H9 (cell line): ENCODE results near the gene EFTUD2. TPM values are rescaled to one million over a fixed set of nuclear protein-coding genes. Genes with fewer than 3 reads are reported as not detected.

Experiments used
- DNase-seq: peaks from one replicate; pipeline ENCODE4 v3.0.0-alpha.2; 2017
- H2AFZ ChIP-seq: one replicate; pipeline ENCODE4 v1.6.1; 2013; ENCODE audit warnings: mild to moderate bottlenecking, low read length, control low read depth, moderate library complexity
- H2AK5ac ChIP-seq: 2 replicates; pipeline ENCODE4 v1.6.1; 2013; ENCODE audit warnings: low read length, control low read depth, mixed read lengths; ENCODE audit not compliant: insufficient read length
- H2BK120ac ChIP-seq: one replicate; pipeline ENCODE4 v1.6.1; 2013; ENCODE audit warnings: low read depth, mild to moderate bottlenecking, low read length, control low read depth, inconsistent platforms; ENCODE audit not compliant: poor library complexity, severe bottlenecking
- H2BK12ac ChIP-seq: 2 replicates; pipeline ENCODE4 v1.6.1; 2013; ENCODE audit warnings: low read length, control low read depth, mixed read lengths, low read depth; ENCODE audit not compliant: insufficient read length
- H2BK15ac ChIP-seq: 2 replicates; pipeline ENCODE4 v1.6.1; 2013; ENCODE audit warnings: low read depth, low read length, control low read depth
- H2BK20ac ChIP-seq: one replicate; pipeline ENCODE4 v1.6.1; 2013; ENCODE audit warnings: low read depth, mild to moderate bottlenecking, low read length, control low read depth, inconsistent platforms; ENCODE audit not compliant: poor library complexity, severe bottlenecking
- H2BK5ac ChIP-seq: 2 replicates; pipeline ENCODE4 v1.6.1; 2013; ENCODE audit warnings: low read length, control low read depth, mixed read lengths; ENCODE audit not compliant: insufficient read length
- H3K14ac ChIP-seq: 2 replicates; pipeline ENCODE4 v1.6.1; 2013; ENCODE audit warnings: low read length, control low read depth; ENCODE audit not compliant: insufficient read depth
- H3K18ac ChIP-seq: 2 replicates; pipeline ENCODE4 v1.6.1; 2013; ENCODE audit warnings: low read depth, mild to moderate bottlenecking, mixed read lengths, low read length, control low read depth; ENCODE audit not compliant: insufficient read length
- H3K23ac ChIP-seq: 2 replicates; pipeline ENCODE4 v1.6.1; 2013; ENCODE audit warnings: low read length, control low read depth, mixed read lengths, low read depth; ENCODE audit not compliant: insufficient read length
- H3K23me2 ChIP-seq: 2 replicates; pipeline ENCODE4 v1.6.1; 2013; ENCODE audit warnings: low read depth, mild to moderate bottlenecking, mixed read lengths, low read length, control low read depth; ENCODE audit not compliant: insufficient read length, poor library complexity, severe bottlenecking
- H3K27ac ChIP-seq: 2 replicates; pipeline ENCODE4 v1.5.1; 2013; ENCODE audit warnings: low read length, control low read depth, mixed read lengths, low read depth; ENCODE audit not compliant: insufficient read length
- H3K27me3 ChIP-seq: 2 replicates; pipeline ENCODE4 v1.6.1; 2013; ENCODE audit warnings: low read length, control low read depth, inconsistent platforms; ENCODE audit not compliant: insufficient read depth
- H3K4ac ChIP-seq: 2 replicates; pipeline ENCODE4 v1.6.1; 2013; ENCODE audit warnings: low read depth, mild to moderate bottlenecking, control low read depth, inconsistent platforms, low read length, moderate library complexity
- H3K4me1 ChIP-seq: 2 replicates; pipeline ENCODE4 v1.6.1; 2013; ENCODE audit warnings: low read length, control low read depth, inconsistent platforms; ENCODE audit not compliant: insufficient read depth
- H3K4me2 ChIP-seq: 2 replicates; pipeline ENCODE4 v1.6.1; 2013; ENCODE audit warnings: low read length, control low read depth, mixed read lengths; ENCODE audit not compliant: insufficient read length, insufficient read depth
- H3K56ac ChIP-seq: 2 replicates; pipeline ENCODE4 v1.6.1; 2013; ENCODE audit warnings: low read depth, mild to moderate bottlenecking, mixed read lengths, low read length, control low read depth; ENCODE audit not compliant: insufficient read length
- H3K79me1 ChIP-seq: 2 replicates; pipeline ENCODE4 v1.6.1; 2013; ENCODE audit warnings: low read depth, mild to moderate bottlenecking, moderate library complexity, low read length, control low read depth, inconsistent platforms; ENCODE audit not compliant: insufficient read depth, poor library complexity, severe bottlenecking
- H3K79me2 ChIP-seq: 2 replicates; pipeline ENCODE4 v1.6.1; 2013; ENCODE audit warnings: low read length, control low read depth, inconsistent platforms; ENCODE audit not compliant: insufficient read depth
- H3K9ac ChIP-seq: 2 replicates; pipeline ENCODE4 v1.6.1; 2013; ENCODE audit warnings: low read length, control low read depth, mixed read lengths; ENCODE audit not compliant: insufficient read length; ENCODE audit errors: extremely low read depth
- H3K9me3 ChIP-seq: one replicate; pipeline ENCODE4 v1.6.1; 2013; ENCODE audit warnings: low read depth, low read length, inconsistent platforms; ENCODE audit not compliant: control insufficient read depth
- H3T11ph ChIP-seq: one replicate; pipeline ENCODE4 v1.6.1; 2013; ENCODE audit warnings: mild to moderate bottlenecking, low read length, control low read depth, inconsistent platforms
- H4K20me1 ChIP-seq: one replicate; pipeline ENCODE4 v1.6.1; 2013; ENCODE audit not compliant: control insufficient read depth, insufficient read length, insufficient read depth
- H4K5ac ChIP-seq: 2 replicates; pipeline ENCODE4 v1.6.1; 2013; ENCODE audit warnings: low read depth, mild to moderate bottlenecking, mixed read lengths, low read length, control low read depth; ENCODE audit not compliant: insufficient read length
- H4K8ac ChIP-seq: replicated peaks from 2 replicates; pipeline ENCODE4 v1.6.1; 2013; ENCODE audit warnings: low read length, control low read depth, mixed read lengths, low read depth; ENCODE audit not compliant: insufficient read length
- H4K91ac ChIP-seq: 2 replicates; pipeline ENCODE4 v1.6.1; 2013; ENCODE audit warnings: low read depth, mild to moderate bottlenecking, moderate library complexity, mixed read lengths, low read length, control low read depth; ENCODE audit not compliant: insufficient read length
- H3K27ac Mint-ChIP-seq, 3 experiments: 2 replicates in 2 of 3; 3 replicates in 1 of 3; pipeline ENCODE4 v1.8.0; 2020 to 2021; ENCODE audit warnings: mixed read lengths in 3 of 3, mild to moderate bottlenecking in 1 of 3, moderate library complexity in 1 of 3
- H3K27me3 Mint-ChIP-seq: 2 replicates; pipeline ENCODE4 v1.8.0; 2021; ENCODE audit warnings: low read depth, mild to moderate bottlenecking, moderate library complexity, mixed read lengths
- H3K36me3 Mint-ChIP-seq, 3 experiments: 2 replicates in 2 of 3; 3 replicates in 1 of 3; pipeline ENCODE4 v1.8.0; 2020 to 2021; ENCODE audit warnings: low read depth in 3 of 3, mixed read lengths in 3 of 3; ENCODE audit not compliant: insufficient read depth in 1 of 3
- H3K4me1 Mint-ChIP-seq, 2 experiments: 2 replicates each; pipeline ENCODE4 v1.8.0; 2020; ENCODE audit warnings: mixed read lengths in 2 of 2
- H3K4me3 Mint-ChIP-seq, 2 experiments: 2 replicates in 1 of 2; 3 replicates in 1 of 2; pipeline ENCODE4 v1.8.0; 2020 to 2021; ENCODE audit warnings: mild to moderate bottlenecking in 2 of 2, mixed read lengths in 2 of 2, moderate library complexity in 1 of 2
- H3K9me3 Mint-ChIP-seq, 2 experiments: 2 replicates in 1 of 2; 3 replicates in 1 of 2; pipeline ENCODE4 v1.8.0; 2020; ENCODE audit warnings: mild to moderate bottlenecking in 2 of 2, mixed read lengths in 2 of 2, moderate library complexity in 1 of 2
- WGBS: extraction: QIAGEN DNeasy Blood & Tissue Kit; methylation state at CpG from one replicate; pipeline ENCODE4 v1.1.7; 2013; ENCODE audit warnings: missing lambda C conversion rate, low lambda C conversion rate, mixed read lengths; ENCODE audit not compliant: insufficient read length; ENCODE audit errors: extremely low coverage; 5-methylcytosine and 5-hydroxymethylcytosine counted together
- total RNA-seq: library from RNA; stranded (reverse); gene quantifications from 2 replicates; pipeline ENCODE4 v1.2.1, GENCODE V29; 2021
- TF ChIP-seq, protein P1 (sequence below): fragments of 200-600 bp; sonication (generic); conservative IDR thresholded peaks from 3 replicates; pipeline ENCODE4 v1.8.0; 2021; ENCODE audit warnings: antibody characterized with exemption, mild to moderate bottlenecking

Gene EFTUD2
- total RNA-seq, 1 experiment from 2014 or later: 150 TPM

DNA sequence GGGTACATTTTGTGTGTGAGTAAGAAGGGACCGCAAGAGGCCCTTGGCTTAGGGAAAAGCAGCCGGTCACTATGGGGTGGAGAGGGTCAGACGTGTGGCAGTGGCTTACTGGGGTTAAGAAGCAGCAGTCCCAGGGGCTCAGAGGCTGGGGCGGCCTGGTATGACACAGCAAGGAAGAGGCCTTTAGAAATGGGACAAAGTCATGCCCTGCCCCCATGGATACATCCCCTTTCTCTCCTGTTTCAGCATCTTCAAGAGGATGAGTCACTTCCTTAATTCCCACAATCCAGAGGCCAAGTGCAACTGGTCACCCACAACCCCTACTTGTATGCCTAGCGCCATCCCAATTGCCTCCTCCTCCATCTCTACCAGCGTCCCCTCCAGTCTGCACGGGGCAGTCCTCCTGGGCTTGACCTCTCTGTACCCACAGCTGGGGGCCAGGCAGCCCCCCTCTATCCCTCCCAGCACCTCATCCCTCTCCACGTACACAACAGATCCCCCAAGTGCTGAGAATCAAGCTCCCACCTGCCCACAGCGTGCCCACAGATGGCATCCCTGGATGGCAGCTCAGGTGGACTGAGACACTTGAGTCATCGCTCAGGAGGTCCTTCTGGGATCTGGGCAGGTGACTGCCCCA, 6.9 kb upstream of the EFTUD2 start:
- Histone ChIP-seq H2AK5ac (no peak overlapping the region), H4K5ac (no peak overlapping the region), H3K14ac (no peak overlapping the region; the same call in 1 of the 2 replicates), H3K9ac (no peak overlapping the region), H3K27ac (no peak overlapping the region), H3K9me3 (no peaks in the 10 kb centered on the region), H2BK5ac (no peak overlapping the region), H4K91ac (no peak overlapping the region), H3K79me2 (no peaks in the 10 kb centered on the region), H3K4ac (no peak overlapping the region), H4K8ac (no peak overlapping the region), H3K23me2 (peaks cover under 1% of the 10 kb centered on the region), H3K56ac (no peak overlapping the region), H3K23ac (no peak overlapping the region), H2BK20ac (no peak overlapping the region), H3K27me3 (no peaks in the 10 kb centered on the region), H4K20me1 (no peaks in the 10 kb centered on the region), H3T11ph (no peak overlapping the region), H3K18ac (no peak overlapping the region), H2AFZ (no peak overlapping the region), H3K4me2 (no peak overlapping the region), H3K4me1 (peaks cover 2% of the 10 kb centered on the region; the same call in 1 of the 2 replicates), H2BK120ac (no peak overlapping the region), H2BK12ac (no peak overlapping the region), H2BK15ac (no peak overlapping the region), H3K79me1 (no peaks in the 10 kb centered on the region)
- TF ChIP-seq, protein P1, sequence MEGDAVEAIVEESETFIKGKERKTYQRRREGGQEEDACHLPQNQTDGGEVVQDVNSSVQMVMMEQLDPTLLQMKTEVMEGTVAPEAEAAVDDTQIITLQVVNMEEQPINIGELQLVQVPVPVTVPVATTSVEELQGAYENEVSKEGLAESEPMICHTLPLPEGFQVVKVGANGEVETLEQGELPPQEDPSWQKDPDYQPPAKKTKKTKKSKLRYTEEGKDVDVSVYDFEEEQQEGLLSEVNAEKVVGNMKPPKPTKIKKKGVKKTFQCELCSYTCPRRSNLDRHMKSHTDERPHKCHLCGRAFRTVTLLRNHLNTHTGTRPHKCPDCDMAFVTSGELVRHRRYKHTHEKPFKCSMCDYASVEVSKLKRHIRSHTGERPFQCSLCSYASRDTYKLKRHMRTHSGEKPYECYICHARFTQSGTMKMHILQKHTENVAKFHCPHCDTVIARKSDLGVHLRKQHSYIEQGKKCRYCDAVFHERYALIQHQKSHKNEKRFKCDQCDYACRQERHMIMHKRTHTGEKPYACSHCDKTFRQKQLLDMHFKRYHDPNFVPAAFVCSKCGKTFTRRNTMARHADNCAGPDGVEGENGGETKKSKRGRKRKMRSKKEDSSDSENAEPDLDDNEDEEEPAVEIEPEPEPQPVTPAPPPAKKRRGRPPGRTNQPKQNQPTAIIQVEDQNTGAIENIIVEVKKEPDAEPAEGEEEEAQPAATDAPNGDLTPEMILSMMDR: no peak
- no CpG with 5 or more reads among the region's 10 CpGs for WGBS
- Mint-ChIP-seq H3K4me1 (peaks cover 10 to 18% of the 10 kb centered on the region in 2 experiments), H3K9me3 (no peaks in the 10 kb centered on the region), H3K27ac (peak overlapping the region in 1 of 3 experiments; percentile 90; a peak in 2 of 7 replicates), H3K27me3 (peaks cover 18% of the 10 kb centered on the region), H3K36me3 (no peaks in the 10 kb centered on the region), H3K4me3 (no peak overlapping the region)
- peak; percentile 37 for DNase-seq
